HepG2 (cell line): Measurements from ENCODE around the gene NSMCE1.

Experiments used
- CTCF ChIP-seq: sonication (generic); formaldehyde crosslinking; IDR thresholded peaks from 2 replicates; pipeline ENCODE4 v1.5.0; 2020; ENCODE audit warnings: mild to moderate bottlenecking, missing genetic modification reagents, moderate library complexity
- ERF ChIP-seq: IDR thresholded peaks from 2 replicates; pipeline ENCODE4 v1.6.1; 2018; ENCODE audit warnings: missing biosample characterization, missing genetic modification reagents
- LBX2 ChIP-seq: sonication (generic); formaldehyde crosslinking; IDR thresholded peaks from 2 replicates; pipeline ENCODE4 v1.5.0; 2020; ENCODE audit warnings: missing genetic modification reagents, mild to moderate bottlenecking, borderline replicate concordance
- MAX ChIP-seq: IDR thresholded peaks from 2 replicates; pipeline ENCODE4 v1.6.1; 2012; ENCODE audit warnings: inconsistent platforms
- NFIB ChIP-seq: sonication (generic); formaldehyde crosslinking; IDR thresholded peaks from 2 replicates; pipeline ENCODE4 v1.9.0; 2021; ENCODE audit warnings: missing genetic modification reagents, mild to moderate bottlenecking, borderline replicate concordance
- POLR2A ChIP-seq, 2 experiments: IDR thresholded peaks; 2 replicates each; pipeline ENCODE4 v1.6.1; 2011; ENCODE audit warnings: low read depth in 2 of 2, low read length in 2 of 2, mild to moderate bottlenecking in 1 of 2, moderate library complexity in 1 of 2; ENCODE audit not compliant: insufficient read depth in 1 of 2
- REST ChIP-seq, 2 experiments: IDR thresholded peaks; 2 replicates each; pipeline ENCODE4 v1.6.1; 2011 to 2012; ENCODE audit warnings: low read length in 2 of 2, borderline replicate concordance in 1 of 2, low read depth in 1 of 2, mild to moderate bottlenecking in 1 of 2, moderate library complexity in 1 of 2
- TBP ChIP-seq: sonication (generic); formaldehyde crosslinking; IDR thresholded peaks from 2 replicates; pipeline ENCODE4 v1.5.0; 2020; ENCODE audit warnings: missing genetic modification reagents
- ZMYM3 ChIP-seq: sonication (generic); formaldehyde crosslinking; IDR thresholded peaks from 2 replicates; pipeline ENCODE4 v1.5.1; 2020; ENCODE audit warnings: mild to moderate bottlenecking, missing genetic modification reagents
- ZNF333 ChIP-seq: sonication (generic); formaldehyde crosslinking; IDR thresholded peaks from 2 replicates; pipeline ENCODE4 v1.4.0; 2020; ENCODE audit warnings: mild to moderate bottlenecking, missing genetic modification reagents, borderline replicate concordance
- ZNF709 ChIP-seq: sonication (generic); formaldehyde crosslinking; IDR thresholded peaks from 2 replicates; pipeline ENCODE4 v1.5.0; 2020; ENCODE audit warnings: mild to moderate bottlenecking, missing genetic modification reagents

- no peak for TF ChIP-seq POLR2A (IDR thresholded peaks at IDR 0.05; ENCODE audit: insufficient read depth in 1 of 2, low read depth in 2 of 2, low read length in 2 of 2)
- TF ChIP-seq REST (IDR thresholded peaks at IDR 0.05; ENCODE audit: borderline replicate concordance in 1 of 2, low read depth in 1 of 2, low read length in 2 of 2) = no peak
- no peak for TF ChIP-seq MAX
- TF ChIP-seq CTCF = no peak
- TF ChIP-seq NFIB = no peak
- TF ChIP-seq LBX2 (CRISPR knock-in tag) = no peak
- TF ChIP-seq ZNF333 = no peak
- TF ChIP-seq TBP = no peak
- no peak for TF ChIP-seq ZMYM3 (CRISPR knock-in tag)
- TF ChIP-seq ZNF709 (CRISPR knock-in tag) = no peak
- TF ChIP-seq ERF (CRISPR knock-in tag) = no peak
These were observed 79.9 kb downstream of the NSMCE1 start for GRCh38 chr16:27188633-27189032.
